Measurements from ENCODE around the gene ZNF362.

The ZNF362 gene

DNA sequence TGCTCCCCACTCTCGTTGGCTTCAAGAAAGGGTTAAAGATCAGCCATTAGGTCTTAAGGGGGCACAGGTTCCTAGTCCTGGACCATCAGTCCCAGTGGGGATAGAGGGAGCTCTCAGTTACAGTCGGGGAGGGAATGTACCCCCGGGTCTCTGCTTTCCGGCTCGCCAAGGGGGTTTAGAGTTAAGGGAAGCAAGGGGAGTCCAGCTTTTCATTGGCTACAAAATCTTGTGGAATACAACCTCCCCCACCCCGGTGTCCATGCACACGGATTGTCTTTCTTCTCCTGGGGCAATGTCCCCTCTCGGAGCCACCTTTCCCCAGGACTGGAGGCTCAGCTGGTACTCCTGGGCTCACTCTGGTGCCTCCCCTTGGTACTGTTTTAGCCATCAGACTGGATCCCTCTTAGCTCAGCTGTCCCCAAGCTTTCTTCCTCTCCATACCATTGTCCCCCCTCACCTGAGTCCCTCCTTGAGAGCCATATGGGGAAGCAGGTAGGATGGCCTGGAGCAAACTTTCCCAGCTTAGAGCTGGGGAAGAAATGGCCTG lies 64.4 kb downstream of the ZNF362 start, which contains the start of gene A3GALT2:
TSS of gene A3GALT2 (minus strand) at position 480 of the 547 bp plus-strand sequence. CDS start at position 480, 0 bp downstream.
- TF ChIP-seq, protein P1, sequence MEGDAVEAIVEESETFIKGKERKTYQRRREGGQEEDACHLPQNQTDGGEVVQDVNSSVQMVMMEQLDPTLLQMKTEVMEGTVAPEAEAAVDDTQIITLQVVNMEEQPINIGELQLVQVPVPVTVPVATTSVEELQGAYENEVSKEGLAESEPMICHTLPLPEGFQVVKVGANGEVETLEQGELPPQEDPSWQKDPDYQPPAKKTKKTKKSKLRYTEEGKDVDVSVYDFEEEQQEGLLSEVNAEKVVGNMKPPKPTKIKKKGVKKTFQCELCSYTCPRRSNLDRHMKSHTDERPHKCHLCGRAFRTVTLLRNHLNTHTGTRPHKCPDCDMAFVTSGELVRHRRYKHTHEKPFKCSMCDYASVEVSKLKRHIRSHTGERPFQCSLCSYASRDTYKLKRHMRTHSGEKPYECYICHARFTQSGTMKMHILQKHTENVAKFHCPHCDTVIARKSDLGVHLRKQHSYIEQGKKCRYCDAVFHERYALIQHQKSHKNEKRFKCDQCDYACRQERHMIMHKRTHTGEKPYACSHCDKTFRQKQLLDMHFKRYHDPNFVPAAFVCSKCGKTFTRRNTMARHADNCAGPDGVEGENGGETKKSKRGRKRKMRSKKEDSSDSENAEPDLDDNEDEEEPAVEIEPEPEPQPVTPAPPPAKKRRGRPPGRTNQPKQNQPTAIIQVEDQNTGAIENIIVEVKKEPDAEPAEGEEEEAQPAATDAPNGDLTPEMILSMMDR (conservative IDR thresholded peaks at IDR 0.05; ENCODE audit: low read depth, low read length): no peak

DNA sequence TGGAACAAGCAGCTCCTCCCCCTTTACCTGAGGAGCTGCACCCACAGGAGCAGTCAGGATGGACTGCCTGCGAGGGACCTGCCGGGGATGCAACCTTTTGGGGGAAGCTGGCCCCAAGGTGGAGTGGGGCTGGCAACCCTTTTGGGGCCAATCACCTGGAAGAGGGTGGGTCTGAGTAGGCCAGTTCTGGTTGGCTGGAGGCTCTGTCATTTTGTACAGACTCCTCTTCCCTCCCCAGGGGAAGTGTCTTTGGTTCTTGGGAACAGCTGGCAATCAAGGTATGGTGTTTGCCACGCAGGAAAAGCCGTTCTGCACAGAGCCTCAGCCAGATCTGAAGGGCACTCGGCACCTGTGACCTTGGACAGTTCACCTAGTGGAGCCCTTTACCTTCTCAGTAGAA lies 64.9 kb downstream of the ZNF362 start:
- DNase-seq (ENCODE audit: low read depth): no peak
- no peak overlapping the region for H3K4me3 ChIP-seq (ENCODE audit: low read depth, low read length)

More for the DNA sequence above, 64.4 kb downstream of the ZNF362 start, which contains the start of gene A3GALT2:
- DNase-seq (ENCODE audit: low read depth): no peak
- H3K4me3 ChIP-seq (ENCODE audit: low read depth, low read length): no peak within 1 kb of the TSS

DNA sequence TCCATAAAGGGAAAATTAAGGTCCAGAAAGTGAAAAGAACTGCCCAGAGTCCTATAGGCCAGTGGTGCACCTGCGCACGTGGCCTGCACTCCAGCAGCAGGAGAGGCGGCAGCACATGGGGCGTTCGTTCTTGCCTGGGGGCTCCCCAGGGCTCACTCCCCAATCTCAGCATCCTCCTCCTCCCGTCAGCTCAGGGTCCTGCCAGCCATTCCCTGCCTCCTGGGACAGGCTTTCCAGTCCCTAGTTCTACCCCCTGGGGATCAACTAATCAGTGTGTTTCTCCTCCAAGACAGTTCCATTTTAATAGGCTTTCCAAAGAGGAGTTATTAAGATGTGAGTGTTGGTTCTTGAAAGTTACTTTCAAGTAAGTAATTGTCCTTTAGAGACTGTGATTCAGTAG lies 65.8 kb downstream of the ZNF362 start:
- TF ChIP-seq, protein P1 (conservative IDR thresholded peaks at IDR 0.05; ENCODE audit: low read depth, low read length): no peak

More for the DNA sequence above, 64.9 kb downstream of the ZNF362 start:
- TF ChIP-seq, protein P1 (conservative IDR thresholded peaks at IDR 0.05; ENCODE audit: low read depth, low read length): no peak

DNA sequence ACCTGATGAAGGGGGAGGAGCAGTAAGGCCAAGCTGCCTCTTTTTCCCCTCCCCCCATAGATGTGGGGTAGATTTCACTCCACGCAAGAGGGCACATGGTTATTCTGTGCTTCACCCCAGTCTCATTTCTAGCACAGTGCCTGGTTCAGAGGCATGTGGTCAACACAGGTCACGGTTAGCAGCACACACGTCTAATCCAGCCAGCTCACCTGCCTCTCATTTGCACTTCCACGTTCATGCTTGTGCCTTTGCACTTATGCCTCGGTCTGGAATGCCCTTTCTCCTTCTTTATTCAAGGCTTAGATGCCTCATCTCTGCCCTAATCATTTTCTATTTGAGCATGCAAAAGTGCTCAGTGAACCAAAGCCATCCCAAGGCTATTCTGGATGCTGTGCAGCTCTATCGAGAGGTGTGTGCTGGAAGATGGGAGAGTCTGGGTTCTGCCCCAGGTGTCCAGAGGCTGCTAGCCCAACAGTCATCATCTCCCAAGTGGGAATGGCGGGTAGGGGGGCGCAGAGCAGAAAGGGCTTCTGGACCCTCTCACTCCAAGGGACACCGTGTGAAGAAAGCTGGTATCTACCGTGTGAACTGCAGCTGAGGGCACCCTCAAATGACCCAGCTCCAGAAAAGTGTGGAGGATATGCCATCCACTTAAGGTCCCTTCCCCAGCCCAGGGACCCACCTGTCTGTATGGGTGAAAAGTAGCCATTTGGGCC lies 66.7 kb downstream of the ZNF362 start:
- DNase-seq (ENCODE audit: low read depth): no peak
- TF ChIP-seq, protein P1 (conservative IDR thresholded peaks at IDR 0.05; ENCODE audit: low read depth, low read length): no peak
- no peak overlapping the region for H3K4me3 ChIP-seq (ENCODE audit: low read depth, low read length)

More for the DNA sequence above, 65.8 kb downstream of the ZNF362 start:
- H3K4me3 ChIP-seq (ENCODE audit: low read depth, low read length): no peak overlapping the region
- DNase-seq (ENCODE audit: low read depth): no peak

DNA sequence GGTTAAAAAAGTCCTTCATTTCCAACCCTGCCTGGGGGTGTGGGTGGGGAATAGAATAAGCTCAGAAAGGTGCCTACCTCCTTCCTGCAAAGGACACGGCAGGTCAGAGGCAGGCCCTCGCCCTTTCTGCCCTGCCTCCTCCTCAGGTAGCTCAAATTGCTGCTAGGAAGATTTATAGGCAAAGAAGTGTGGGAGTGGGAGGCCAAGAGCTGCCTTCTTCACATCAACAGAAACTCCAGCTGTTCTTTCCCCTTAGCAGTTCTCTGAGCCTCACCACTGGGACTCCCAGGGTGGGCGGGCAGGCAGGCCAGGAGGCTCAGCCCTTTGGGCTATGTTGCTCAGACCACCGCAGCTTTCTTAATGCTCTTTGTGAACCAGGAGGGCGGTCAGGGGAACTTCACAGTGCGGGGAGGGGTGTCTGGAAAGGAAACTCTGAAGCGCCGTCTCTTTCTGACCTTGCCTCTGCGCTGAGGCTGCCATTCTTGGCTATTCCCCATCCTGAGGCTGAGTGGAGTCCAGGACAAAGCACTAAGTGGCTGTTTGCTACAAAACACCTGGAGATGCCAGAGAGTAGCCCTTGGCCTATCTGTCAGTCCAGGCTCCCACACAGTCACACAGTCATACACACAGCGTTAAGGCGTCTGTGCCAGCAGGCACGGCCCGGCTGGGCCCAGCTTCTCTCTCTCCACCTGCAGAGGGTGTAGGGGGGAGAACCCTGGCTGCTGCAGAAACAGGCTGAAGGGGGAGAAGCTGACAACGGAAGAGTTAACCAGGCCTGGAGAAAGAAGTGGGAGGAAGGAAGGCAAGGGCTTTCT lies 67.6 kb downstream of the ZNF362 start:
- TF ChIP-seq, protein P1 (conservative IDR thresholded peaks at IDR 0.05; ENCODE audit: low read depth, low read length): no peak
- H3K4me3 ChIP-seq (ENCODE audit: low read depth, low read length): no peak overlapping the region
- no peak for DNase-seq (ENCODE audit: low read depth)

DNA sequence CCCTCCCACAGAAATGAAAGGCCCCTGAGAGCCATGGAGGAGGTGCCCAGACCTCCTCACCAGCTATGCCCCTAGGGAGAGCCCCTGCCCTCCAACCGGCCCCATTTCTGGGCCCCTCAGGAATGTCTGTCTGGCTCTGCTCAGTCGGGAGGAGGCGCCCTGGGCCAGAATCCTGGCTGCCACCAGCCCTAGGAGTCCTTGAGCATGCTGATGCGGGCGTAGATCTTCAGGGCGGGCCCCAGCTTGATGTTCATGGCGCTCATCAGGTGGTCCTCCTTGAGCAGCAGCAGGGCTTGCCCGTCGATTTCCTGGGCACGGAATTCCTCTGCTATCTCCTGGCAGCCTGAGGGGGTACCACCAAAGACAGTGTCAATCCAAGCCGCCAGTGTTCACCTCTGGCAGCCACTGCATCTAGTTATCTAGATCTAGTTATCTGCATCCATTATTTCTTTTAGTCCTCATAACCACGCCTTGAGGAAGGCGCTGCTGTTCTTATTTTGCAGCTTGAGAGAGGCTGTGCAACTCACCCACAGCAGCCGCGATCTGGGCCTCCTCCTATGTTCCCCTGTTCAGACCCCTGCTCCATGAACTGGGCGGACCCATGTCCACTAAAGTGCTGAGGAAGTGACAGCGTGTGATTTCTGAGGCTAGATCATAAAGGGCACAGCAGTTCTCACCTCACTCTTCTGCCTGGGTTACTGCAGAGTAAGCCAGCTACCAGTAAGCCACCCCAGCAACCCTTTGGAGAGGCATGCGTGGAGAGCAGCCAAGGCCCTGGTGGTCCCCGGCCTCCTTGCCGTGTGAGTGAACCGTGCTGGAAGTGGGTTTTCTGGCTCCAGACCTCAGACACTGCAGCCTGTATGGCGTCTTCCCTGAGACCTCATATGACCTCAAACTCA lies 68.6 kb downstream of the ZNF362 start:
- H3K4me3 ChIP-seq (ENCODE audit: low read depth, low read length): no peak overlapping the region
- DNase-seq (ENCODE audit: low read depth): no peak
- TF ChIP-seq, protein P1 (conservative IDR thresholded peaks at IDR 0.05; ENCODE audit: low read depth, low read length): no peak
